Measurements from ENCODE around the gene DOCK10. TPM values are rescaled to one million over a fixed set of nuclear protein-coding genes. Genes with fewer than 3 reads are reported as not detected.
A peak's percentile ranks its signal among the peaks of the same experiment; 100 is the strongest.

Gene DOCK10
- total RNA-seq, 1 donor from 2014 or later = 14.3 TPM

- no peaks in the 10 kb centered on the region for H3K9me3 Mint-ChIP-seq (ENCODE audit: low read depth)
These were observed 16.2 kb downstream of the DOCK10 start for GRCh38 chr2:225025917-225026571.

GRCh38 chr2:225022188-225022587 is 20.1 kb downstream of the DOCK10 start:
- no peaks in the 10 kb centered on the region for H3K36me3 Mint-ChIP-seq (ENCODE audit: low read depth)
- no peak for DNase-seq (ENCODE audit: low spot score)
- no peak overlapping the region for H3K4me3 Mint-ChIP-seq (ENCODE audit: unreplicated experiment)
- peaks cover 42% of the 10 kb centered on the region for H3K4me1 Mint-ChIP-seq (ENCODE audit: low read depth)
- no peaks in the 10 kb centered on the region for H3K9me3 Mint-ChIP-seq (ENCODE audit: low read depth)
- no peaks in the 10 kb centered on the region for H3K27me3 Mint-ChIP-seq (ENCODE audit: low read depth)
- TF ChIP-seq CTCF (IDR thresholded peaks at IDR 0.05) = no peak
- no peak overlapping the region for H3K27ac Mint-ChIP-seq (ENCODE audit: unreplicated experiment)

More at GRCh38 chr2:225025917-225026571, 16.2 kb downstream of the DOCK10 start:
- TF ChIP-seq CTCF (IDR thresholded peaks at IDR 0.05) = no peak
- H3K4me1 Mint-ChIP-seq (ENCODE audit: low read depth) = peaks cover 31% of the 10 kb centered on the region
- H3K4me3 Mint-ChIP-seq (ENCODE audit: unreplicated experiment) = no peak overlapping the region
- no peaks in the 10 kb centered on the region for H3K36me3 Mint-ChIP-seq (ENCODE audit: low read depth)
- DNase-seq (ENCODE audit: low spot score) = no peak
- H3K27ac Mint-ChIP-seq (ENCODE audit: unreplicated experiment) = peak overlapping the region; percentile 65
- no peaks in the 10 kb centered on the region for H3K27me3 Mint-ChIP-seq (ENCODE audit: low read depth)

GRCh38 chr2:225020168-225020849 is 22.0 kb downstream of the DOCK10 start:
- H3K9me3 Mint-ChIP-seq (ENCODE audit: low read depth) = no peaks in the 10 kb centered on the region
- H3K4me1 Mint-ChIP-seq (ENCODE audit: low read depth) = peaks cover 32% of the 10 kb centered on the region
- DNase-seq (ENCODE audit: low spot score) = no peak
- no peak overlapping the region for H3K27ac Mint-ChIP-seq (ENCODE audit: unreplicated experiment)
- TF ChIP-seq CTCF (IDR thresholded peaks at IDR 0.05) = no peak
- H3K36me3 Mint-ChIP-seq (ENCODE audit: low read depth) = no peaks in the 10 kb centered on the region
- no peaks in the 10 kb centered on the region for H3K27me3 Mint-ChIP-seq (ENCODE audit: low read depth)
- no peak overlapping the region for H3K4me3 Mint-ChIP-seq (ENCODE audit: unreplicated experiment)

- Mint-ChIP-seq H3K27ac (ENCODE audit: unreplicated experiment) (no peak overlapping the region), H3K9me3 (ENCODE audit: low read depth) (no peaks in the 10 kb centered on the region), H3K4me3 (ENCODE audit: unreplicated experiment) (no peak overlapping the region), H3K27me3 (ENCODE audit: low read depth) (no peaks in the 10 kb centered on the region), H3K36me3 (ENCODE audit: low read depth) (no peaks in the 10 kb centered on the region), H3K4me1 (ENCODE audit: low read depth) (peaks cover 31% of the 10 kb centered on the region)
- no peak for TF ChIP-seq CTCF (IDR thresholded peaks at IDR 0.05)
- no peak for DNase-seq (ENCODE audit: low spot score)
These were observed 23.2 kb downstream of the DOCK10 start for GRCh38 chr2:225019105-225019504.

GRCh38 chr2:225017713-225018112 is 24.6 kb downstream of the DOCK10 start:
- H3K9me3 Mint-ChIP-seq (ENCODE audit: low read depth) = no peaks in the 10 kb centered on the region
- H3K36me3 Mint-ChIP-seq (ENCODE audit: low read depth) = no peaks in the 10 kb centered on the region
- peak; percentile 57 for TF ChIP-seq CTCF (IDR thresholded peaks at IDR 0.05)
- DNase-seq (ENCODE audit: low spot score) = no peak
- H3K27me3 Mint-ChIP-seq (ENCODE audit: low read depth) = no peaks in the 10 kb centered on the region
- H3K4me3 Mint-ChIP-seq (ENCODE audit: unreplicated experiment) = no peak overlapping the region
- peak overlapping the region; percentile 70 for H3K27ac Mint-ChIP-seq (ENCODE audit: unreplicated experiment)
- H3K4me1 Mint-ChIP-seq (ENCODE audit: low read depth) = peaks cover 41% of the 10 kb centered on the region
